A549 treated with AZD9567 at 1 μM for 4 hours (cell line): ENCODE measurements around the gene TERB2. TPM values are rescaled to one million over a fixed set of nuclear protein-coding genes. Genes with fewer than 3 reads are reported as not detected.

Experiments used
- total RNA-seq: library from RNA; stranded (reverse); fragments of 200-300 nt; extraction: Qiagen RNA extraction; gene quantifications from 5 replicates; pipeline ENCODE4 v1.2.3, GENCODE V29; 2022; ENCODE audit not compliant: insufficient read depth

TERB2 gene, protein sequence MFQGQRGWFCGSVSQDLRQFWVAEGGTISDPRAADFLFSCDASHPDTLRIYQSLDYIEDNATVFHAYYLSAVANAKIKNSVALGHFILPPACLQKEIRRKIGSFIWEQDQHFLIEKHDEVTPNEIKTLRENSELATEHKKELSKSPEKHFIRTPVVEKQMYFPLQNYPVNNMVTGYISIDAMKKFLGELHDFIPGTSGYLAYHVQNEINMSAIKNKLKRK
- total RNA-seq = not detected in 5 replicates

GRCh38 chr15:44956388-44956787 lies at the start of gene TERB2:
TERB2 (plus strand) TSS chr15:44956687; CDS start chr15:44956719, 32 bp downstream.

DNA sequence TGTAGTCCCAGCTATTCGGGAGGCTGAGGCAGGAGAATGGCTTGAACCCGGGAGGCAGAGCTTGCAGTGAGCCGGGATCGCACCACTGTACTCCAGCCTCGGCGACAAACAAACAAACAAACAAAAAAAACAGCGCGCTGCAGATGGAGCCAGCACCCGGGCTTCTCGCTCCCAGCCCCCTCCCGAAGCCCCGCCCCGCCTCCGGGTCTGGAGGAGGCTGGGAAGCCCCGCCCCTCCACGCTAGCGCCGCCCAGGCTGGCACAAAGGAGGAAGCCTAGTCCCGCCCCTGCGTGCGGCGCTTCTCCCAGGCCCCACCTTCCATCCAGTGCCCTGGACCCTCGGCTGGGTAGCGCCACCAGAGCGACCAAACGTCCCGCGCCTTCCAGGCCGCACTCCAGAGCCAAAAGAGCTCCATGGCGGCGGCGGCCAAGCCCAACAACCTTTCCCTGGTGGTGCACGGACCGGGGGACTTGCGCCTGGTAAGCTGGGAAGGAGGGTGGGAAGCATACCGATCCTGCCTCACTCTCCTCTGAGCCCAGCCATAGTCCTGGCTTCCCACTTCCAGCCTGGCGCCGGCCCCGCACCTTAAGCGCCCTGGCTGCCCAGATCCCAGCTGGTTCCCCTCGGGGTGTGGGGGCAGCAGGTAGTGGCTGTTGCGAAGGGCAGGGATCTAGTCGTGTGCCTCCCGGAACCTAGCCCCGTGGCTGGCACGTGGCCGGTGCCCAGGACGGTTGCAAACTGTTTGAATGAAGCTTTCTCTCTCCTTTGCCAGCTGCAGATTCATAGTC lies 66.6 kb downstream of the TERB2 start, which contains the start of gene SORD:
TSS of gene SORD (plus strand) at position 325 of the 788 bp plus-strand sequence. CDS start at position 414, 89 bp downstream.

Other genes starting within 250 kb of the TERB2 start
- 0.11 to 0.17 TPM (median 0.15 TPM) in 3 of 5 replicates, not detected in the others for gene PATL2, start 245.4 kb upstream of the TERB2 start, total RNA-seq
- gene B2M, start 245.2 kb upstream of the TERB2 start, total RNA-seq = 411 to 463 TPM (median 437 TPM) in 5 replicates
- gene TRIM69, start 220.2 kb upstream of the TERB2 start, total RNA-seq = 1.8 to 4.8 TPM (median 4.6 TPM) in 5 replicates
- gene SORD, start 66.5 kb downstream of the TERB2 start, total RNA-seq = 31.3 to 40.7 TPM (median 33.9 TPM) in 5 replicates
- gene DUOX2, start 157.5 kb downstream of the TERB2 start, total RNA-seq = 0.01 to 0.11 TPM (median 0.03 TPM) in 4 of 5 replicates, not detected in the other
- gene DUOXA2, start 157.6 kb downstream of the TERB2 start, total RNA-seq = not detected in 5 replicates
- gene DUOXA1, start 173.2 kb downstream of the TERB2 start, total RNA-seq = 0.03 to 0.10 TPM (median 0.09 TPM) in 3 of 5 replicates, not detected in the others
- gene DUOX1, start 173.3 kb downstream of the TERB2 start, total RNA-seq = not detected in 5 replicates
- 0.47 to 0.65 TPM (median 0.61 TPM) in 4 of 5 replicates, not detected in the other for gene SHF, start 231.3 kb downstream of the TERB2 start, total RNA-seq